ENCODE data around the gene BCL2L12.
A peak's percentile ranks its signal among the peaks of the same experiment; 100 is the strongest.

The BCL2L12 gene

DNA sequence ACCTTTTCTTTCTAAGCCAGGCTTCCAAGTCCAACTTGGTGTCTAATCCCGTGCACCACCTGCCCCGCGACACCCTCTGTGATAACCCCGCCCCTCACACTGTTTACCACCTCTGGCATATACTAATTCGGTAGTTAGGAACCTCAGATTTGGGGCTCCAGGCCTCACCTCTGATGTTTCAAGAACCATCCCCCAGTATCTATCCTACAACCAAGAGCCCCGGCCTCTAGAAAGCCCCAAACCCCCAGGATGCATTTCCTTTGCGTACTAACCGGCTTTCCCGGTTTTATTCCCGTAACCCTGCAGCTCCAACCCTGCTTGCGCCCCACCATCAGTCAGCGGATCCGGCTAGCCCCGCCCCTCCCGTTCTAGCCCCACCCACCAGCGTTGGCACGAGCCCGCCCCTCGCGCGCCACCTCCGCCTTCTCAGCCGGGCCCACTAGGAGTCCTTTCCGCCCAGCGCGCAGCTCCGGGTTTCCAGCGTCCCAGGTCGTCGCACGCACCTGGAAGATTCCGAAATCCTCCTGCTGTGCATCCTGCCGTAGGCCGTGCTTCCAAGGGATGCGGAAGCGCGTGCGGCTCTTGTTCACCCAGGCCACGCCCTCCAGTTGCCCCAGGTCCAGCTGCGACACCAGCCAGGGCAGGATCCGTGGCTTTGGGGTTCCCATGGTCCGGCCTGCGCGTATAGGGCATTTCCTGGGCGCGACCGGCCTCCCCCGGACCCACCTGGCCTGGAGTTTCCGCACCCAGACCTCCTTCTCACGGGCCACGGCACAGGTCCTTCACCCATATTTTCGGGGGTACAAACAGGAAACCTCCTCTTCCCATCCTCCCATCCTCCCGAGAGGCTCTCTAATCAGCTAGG, 1.3 kb upstream of the BCL2L12 start:
- peak; percentile 90 for DNase-seq (ENCODE audit: low spot score)

DNA sequence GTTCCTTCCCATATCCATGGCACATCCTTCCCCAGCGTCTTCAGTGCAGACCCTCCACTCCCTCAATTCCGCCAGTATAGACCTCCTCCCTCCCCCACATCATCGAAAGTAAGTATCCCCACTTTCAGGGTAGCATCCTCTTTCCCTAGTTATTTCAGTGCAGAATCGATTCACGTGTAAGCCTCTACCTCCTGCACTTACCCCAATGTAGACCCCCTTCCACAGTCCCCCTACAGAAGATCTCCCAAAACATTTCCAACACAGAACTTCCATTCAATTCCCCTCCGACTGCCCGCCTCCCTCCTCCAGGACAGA, 740 bp upstream of the BCL2L12 start:
- no peak for DNase-seq (ENCODE audit: low spot score)

DNA sequence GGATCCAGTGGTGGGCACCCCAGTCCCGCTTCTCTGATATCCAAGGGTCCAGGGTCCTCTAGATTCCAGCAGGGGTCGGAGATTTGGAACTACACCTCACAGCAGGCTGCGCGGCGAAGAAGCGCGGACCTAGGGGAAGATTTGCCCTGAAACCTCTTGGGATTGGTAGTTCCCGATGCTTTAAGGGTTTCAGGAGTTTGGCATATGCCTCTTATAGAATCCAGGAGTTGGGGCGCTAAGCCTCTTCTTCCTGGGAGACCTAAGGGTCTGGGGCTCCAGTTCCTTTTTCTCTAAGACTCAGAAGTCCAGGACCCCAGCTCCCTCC, 349 bp downstream of the BCL2L12 start:
- DNase-seq (ENCODE audit: low spot score) = no peak

DNA sequence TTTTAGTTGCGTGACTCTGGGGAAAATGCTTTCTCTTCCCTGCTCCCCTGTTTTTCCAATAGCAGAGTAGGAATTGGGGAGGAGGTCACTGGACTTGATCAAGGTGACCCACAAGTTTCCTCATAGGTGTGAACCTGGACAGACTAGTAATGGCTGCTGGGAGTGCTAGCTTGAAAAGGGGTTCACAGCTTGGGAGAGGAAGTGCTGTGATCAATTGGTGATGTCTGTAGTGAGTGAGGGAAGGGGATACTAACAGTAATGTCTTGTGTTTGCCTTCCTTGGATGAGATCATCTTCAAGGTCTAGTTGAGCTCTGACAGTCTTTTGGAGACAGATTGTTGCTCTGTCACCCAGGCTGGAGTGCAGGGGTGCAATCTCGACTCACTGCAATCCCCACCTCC, 1.7 kb downstream of the BCL2L12 start:
- no peak for DNase-seq (ENCODE audit: low spot score)

DNA sequence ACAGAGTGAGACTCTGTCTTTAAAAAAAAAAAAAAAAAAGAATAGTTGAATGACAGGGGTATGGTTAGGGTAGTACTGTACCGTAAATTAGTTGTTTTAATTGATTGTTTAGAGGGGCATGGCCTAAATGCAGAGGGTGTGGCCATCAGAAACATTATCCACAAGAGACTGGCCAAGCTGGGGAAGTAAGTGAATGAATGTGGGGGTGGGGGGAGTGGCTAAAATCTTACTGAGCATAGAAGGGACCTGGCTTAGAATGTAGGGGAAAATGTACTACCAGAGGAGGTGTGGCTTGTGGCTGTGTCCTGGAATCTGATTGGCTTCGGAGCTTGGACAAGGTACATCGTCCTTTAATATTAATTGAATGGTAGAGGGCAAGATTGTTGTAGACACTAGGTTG, 3.8 kb downstream of the BCL2L12 start:
- no peak for DNase-seq (ENCODE audit: low spot score)

DNA sequence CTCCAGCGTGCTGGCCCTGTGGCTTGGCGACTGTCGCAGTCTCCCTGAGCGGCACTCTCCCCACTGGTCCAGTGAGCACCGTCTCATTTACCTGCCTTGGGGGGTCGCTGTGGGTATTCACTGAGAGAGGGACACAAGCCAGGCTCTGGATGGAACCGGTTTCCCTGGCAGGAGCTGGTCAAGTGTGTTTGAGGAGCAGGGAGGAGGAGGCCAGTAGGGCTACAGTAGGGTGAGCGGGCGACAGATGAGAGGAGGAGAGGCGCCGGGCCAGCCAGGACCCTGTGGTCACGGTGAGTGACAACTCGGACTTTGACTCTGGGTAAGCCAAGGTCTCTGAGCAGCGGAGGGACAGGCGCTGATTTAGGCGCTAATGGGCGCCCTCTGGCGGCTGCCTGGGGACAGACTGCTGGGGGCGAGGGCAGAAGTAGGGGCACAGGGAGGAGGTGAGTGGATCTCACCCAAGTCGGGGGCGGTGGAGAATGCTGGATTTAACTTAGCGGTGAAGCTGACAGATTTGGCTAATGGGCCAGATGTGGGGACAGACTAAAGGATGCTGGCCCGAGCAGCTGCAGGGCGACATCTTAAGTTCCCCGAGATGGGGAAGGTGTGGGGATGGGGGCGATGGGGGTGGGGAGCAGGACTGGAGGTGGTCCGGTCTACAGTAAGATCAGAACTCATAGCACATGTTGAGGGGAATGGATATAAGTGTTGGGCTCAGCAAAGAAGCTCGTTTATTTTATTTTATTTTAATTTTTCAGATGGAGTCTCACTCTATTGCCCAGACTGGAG, 6.6 kb downstream of the BCL2L12 start:
- peak; percentile 74 for DNase-seq (ENCODE audit: low spot score)

DNA sequence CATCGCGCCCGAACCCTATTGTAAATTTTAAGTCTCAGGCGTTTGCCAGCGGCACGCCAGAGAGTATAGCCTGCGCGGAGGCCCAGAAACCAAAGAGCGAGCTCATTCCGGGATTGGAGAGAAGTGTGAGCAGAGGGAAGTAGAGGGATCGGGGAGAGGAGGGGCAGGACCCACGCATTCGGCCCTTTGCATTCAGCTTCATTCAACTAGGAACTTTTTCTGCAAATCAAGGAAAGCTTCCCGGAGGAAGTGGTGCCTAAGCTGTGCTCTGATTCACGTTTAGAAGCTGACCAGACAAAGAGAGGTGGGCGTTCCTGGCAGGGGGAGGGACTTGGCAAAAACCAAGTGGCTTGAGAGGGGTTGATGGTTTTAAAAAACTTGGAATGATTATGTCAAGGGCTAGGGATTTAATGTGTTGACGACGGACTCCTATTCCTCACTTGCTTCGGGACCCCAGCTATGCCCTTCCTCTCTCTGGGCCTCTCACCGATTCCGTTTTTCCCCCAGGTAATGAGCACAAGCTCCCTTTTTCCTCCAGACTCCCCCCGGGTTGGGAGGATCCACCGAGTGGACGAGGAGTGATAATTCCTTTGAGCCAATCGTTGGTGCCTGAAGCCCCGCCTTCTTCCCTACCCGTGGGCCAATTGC, 10.5 kb downstream of the BCL2L12 start:
- DNase-seq (ENCODE audit: low spot score) = no peak

DNA sequence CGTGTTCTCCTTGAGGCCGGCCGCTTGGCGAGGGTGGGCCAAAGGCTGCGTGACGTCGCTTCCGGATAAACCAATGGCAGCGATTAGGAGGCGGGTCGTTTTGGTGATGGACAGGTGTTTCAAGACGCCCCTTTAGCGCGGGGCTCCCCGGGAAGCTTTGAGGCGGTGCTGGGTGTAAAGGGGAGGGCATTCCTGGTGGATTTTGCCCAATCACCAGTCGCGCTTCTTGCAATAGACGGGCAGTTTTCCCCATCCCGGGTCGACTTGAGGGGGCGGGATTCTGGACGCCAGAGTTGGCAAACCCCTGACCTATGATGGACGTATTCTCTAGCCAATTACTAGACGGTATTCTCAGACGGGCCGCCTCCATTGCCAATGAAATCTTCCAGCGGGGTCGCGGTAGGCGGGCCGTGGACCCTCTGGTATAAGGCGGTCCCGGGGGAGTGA, 11.1 kb downstream of the BCL2L12 start:
- peak; percentile 100 for DNase-seq (ENCODE audit: low spot score)

DNA sequence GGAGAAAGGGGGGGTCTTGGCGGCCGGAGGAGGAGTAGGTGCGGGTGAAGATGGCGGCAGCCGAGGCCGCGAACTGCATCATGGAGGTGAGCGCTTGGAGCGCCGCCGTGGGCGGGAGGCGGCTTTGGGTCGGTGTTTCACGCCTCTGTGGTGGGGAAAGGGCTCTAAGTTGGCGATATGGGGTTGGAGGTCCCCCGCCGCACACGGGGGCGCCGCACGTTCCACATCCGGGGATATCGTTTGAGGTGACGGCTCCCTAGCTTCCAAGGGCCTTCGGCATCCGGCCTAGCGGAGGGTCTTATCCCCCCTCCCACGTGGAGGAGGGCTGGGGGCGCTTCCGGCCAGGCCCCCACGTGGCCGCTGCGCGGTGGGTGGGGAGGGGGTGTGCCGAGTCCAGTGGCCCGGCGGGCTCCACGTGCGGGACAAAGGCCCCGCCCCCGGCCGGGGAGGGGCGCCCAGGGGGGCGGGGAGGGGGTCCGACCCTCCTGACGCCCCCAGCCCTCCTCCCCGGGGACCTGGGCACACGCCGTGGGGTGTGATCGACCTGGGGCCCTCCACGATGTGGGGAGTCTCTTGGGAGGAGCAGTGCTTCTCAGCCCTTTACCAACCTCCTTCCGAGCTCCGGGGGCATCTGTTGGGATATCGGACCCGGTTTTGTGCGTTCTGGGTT, 11.6 kb downstream of the BCL2L12 start, which contains the start of gene PRMT1:
TSS of gene PRMT1 (plus strand) at position 41 of the 670 bp plus-strand sequence. CDS start at position 51, 10 bp downstream.
- DNase-seq (ENCODE audit: low spot score) = peak; percentile 28

DNA sequence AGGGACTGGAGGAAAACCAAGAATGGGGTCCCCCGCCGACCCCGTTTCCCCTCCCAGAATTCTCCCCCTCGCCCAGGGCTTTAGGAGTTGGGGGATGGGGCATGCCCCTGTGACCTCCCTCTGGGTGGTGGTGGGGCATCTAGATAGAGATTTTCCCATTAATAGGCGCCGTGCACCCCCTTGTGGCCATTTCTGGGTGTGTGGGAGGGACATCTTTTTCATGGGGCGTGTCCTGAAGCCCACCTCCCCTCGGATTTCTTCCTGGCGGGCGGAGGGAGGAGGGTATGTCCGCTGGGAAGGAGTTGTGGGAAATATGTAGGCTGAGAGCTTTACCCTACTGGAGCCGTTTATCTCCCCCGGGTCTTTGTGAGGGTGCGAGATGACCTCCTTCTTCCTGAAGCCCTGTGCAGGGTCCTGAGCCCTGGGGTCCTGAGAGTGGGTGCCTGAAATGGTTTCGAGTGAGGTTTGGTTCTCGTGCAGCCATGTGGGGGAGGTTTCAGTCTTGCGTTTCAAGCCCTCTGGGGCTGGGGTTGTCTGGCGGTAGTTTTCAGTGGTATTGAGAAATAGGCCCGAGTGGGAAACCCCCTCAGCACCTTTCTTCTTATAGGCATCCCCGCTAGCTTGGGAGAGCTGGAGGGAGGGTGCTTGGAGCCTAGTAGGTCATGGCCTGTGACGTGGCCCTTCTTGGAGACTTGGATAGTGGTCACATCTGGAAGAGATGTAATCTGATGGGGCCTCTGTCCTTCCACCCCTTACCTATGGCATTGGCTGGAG, 12.4 kb downstream of the BCL2L12 start:
- DNase-seq (ENCODE audit: low spot score) = peak; percentile 72

DNA sequence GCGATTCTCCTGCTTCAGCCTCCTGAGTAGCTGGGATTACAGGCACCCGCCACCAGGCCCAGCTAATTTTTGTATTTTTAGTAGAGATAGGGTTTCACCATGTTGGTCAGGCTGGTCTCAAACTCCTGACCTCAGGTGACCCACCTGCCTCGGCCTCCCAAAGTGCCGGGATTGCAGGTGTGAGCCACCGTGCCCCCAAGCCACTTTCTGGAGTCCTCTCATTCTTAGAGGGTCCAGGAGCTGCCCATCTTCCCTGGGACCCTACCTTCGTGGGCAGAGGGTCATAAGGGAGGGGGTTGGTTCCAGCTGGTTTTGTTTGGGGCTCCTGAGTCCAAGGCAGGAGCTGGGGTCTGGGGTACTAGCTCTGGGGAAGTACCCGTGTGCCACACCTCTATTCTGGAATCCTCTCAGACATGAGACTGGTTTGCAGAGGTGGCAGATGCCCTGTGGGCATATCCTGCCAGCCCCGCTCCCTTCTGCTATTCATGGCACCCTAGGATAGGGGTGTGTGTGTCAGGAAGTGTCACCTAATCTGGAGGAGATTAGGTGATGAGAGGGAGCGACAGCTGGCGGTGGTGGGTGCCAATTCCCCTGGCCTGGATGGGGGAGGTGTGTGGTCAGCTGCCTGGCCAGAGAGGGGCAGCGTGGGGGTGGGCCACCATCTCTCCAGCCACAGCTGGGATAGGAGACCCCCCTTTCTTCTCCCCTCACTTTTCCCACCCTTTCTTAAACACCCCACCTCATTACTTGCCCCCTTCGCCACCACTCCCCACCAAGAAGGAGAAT, 13.4 kb downstream of the BCL2L12 start:
- DNase-seq (ENCODE audit: low spot score) = no peak

DNA sequence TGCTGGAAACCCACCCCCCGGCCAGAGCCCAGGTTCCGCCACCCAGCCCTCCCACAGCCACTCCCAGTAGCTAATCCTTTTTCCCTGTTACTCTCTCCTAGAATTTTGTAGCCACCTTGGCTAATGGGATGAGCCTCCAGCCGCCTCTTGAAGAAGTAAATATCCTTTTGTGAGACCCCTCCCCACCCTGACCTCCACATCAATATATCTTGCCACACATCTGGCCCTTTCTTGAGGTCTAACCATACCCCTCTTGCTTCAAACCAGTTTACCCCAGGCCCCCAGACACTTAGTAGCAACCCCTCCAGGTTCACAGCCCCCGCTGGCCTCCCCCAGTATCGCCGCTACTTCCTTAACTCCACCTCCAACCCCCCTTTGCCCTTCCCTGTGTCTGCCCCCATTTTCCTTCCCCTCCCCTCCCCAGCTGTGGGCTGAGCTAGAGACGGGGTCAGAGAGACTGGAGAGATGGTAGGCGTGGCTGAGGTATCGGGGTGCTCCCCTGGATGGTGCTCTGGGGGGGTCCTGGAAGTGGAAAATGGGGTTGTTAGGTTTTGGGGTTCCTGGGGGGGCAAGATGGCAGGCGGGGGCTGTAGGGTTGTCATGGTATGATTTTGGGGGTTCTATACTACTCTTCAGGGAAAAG, 14.2 kb downstream of the BCL2L12 start:
- no peak for DNase-seq (ENCODE audit: low spot score)

DNA sequence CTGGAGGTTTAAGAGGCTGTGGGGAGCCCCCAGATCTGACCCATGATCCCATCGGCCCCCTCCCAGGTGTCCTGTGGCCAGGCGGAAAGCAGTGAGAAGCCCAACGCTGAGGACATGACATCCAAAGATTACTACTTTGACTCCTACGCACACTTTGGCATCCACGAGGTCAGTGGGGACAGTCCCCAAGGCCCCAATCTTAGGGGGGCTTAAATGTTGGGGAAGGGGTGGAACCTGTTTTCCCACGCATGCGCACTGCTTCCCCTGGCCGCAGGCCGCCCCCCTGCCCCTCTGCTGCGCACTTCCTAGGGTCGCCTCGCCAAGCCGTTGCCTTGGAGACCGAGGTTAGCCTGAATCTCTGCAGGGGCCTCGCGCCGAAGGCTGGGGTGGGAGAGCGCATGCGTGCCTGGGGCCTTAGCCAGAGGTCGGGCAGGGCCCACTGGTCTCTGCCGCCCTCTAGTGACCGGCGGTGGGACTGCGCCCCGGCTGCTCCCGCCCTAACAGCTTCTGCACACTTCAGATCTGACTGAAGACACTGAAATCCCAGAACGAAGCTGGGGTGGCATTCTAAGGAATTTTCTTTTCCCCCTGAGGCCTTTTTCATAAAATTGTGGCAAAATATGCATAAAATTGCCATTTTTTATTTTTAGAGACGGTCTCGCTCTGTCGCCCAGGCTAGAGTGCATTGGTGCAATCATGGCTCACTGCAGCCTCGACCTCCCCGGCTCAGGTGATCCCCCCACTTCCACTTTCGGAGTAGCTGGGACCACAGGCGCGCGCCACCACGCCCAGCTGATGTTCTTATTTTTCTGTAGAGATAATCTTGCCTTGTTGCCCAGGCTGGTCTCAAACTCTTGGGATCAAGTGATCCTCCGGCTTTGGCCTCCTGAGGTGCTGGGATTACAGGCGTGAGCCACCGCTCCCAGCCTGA, 15.0 kb downstream of the BCL2L12 start:
- peak; percentile 90 for DNase-seq (ENCODE audit: low spot score)

DNA sequence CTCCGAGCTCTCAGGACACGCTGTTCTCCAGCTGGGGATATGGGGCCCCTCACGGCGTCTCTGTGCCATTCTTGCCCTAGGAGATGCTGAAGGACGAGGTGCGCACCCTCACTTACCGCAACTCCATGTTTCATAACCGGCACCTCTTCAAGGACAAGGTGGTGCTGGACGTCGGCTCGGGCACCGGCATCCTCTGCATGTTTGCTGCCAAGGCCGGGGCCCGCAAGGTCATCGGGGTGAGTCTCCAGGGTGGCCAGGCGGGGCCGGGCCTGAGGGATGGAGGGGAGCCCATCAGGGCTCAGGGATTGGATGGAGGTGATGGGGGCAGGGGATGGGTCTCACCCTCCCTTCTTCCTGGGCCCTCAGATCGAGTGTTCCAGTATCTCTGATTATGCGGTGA, 16.1 kb downstream of the BCL2L12 start:
- DNase-seq (ENCODE audit: low spot score) = no peak

DNA sequence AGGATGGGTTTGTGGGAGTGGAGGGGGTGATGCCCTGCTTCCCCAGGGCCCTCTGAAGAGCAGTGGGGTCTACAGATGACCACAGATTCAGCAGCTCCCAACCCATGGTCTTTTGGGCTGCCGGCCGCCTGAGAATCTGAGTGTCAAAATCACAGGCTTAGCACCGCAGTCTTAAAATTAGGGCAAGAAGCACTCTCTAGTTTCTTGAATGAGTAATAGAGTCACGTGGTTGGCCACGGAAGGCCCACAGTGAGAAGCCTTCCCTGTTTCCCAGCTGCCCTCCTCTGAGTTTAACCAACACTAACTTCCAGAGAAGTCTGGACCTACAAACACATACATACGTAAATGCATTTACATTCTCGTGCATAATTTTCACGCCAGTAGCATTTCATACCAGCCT, 16.5 kb downstream of the BCL2L12 start:
- no peak for DNase-seq (ENCODE audit: low spot score)

DNA sequence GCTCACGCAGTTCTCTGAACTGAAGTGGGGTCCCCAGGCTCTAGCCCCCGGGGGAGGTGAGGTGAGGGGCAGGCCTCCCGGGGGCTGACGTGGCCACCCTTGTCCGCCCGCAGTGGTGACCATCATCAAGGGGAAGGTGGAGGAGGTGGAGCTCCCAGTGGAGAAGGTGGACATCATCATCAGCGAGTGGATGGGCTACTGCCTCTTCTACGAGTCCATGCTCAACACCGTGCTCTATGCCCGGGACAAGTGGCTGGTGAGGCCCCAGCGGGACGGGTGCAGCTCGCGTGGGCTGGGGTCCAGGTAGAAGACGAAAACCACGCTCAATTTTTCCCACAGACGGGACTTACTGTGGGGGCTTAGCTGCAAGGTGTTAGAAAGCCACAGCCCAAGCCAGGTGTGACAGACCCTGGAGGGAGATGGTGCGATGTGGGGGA, 18.1 kb downstream of the BCL2L12 start:
- no peak for DNase-seq (ENCODE audit: low spot score)

DNA sequence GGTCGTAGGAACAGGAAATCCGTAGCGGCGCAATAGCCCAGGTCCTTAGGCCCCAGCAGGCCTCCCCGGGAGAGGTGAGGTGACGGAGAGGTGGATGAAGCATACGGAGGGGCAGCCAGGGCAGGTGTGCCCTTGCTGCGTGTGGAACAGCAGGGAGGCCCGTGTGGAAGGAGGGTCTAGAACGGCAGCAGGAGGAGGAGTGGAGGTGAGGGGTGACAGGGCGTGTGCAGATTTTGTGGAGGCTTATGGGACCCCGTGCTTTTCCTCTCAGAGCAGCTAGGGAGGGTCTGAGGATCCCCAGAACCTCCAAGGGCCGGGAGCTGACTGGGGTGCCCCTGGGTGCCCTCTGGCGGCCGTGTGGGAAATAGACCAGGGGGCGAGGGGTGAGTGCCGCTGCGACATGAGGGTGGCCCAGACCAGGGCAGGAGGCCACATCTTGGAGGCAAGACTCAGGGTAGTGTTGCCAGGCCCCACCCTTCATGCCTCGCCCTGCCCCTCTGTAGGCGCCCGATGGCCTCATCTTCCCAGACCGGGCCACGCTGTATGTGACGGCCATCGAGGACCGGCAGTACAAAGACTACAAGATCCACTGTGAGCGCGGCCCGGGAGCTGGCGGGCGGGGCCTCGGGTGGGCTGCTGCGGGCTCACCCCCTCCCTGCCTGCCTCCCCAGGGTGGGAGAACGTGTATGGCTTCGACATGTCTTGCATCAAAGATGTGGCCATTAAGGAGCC, 18.7 kb downstream of the BCL2L12 start:
- no peak for DNase-seq (ENCODE audit: low spot score)

DNA sequence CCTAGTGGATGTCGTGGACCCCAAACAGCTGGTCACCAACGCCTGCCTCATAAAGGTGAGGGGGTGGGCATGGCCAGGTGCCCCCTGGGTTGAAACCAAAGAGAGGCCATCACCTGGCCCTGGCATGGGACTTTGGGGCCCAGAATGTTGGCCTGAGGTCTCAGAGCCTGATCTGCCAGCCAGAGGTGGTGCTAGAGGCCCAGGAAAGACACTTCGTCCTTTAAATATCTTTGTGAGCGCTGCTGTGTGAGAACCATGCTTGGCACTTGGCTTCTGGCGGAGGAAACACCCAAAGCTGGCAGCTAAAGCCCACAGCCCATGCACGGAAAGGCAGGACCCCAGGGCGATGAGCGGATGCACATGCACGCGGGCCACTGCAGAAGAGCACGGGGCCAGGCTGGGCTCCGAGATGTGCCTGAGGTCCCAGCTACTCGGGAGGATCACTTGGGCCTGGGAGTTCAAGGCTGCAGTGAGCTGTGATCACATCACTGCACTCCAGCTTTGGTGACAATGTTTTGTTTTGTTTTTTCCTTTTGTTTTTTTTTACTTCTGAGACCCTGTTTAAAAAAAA, 19.3 kb downstream of the BCL2L12 start:
- no peak for DNase-seq (ENCODE audit: low spot score)

All from CD4-positive, alpha-beta T cell treated with Interleukin-6 at 100 ng/mL for 8 hours (primary cell).